Esophagus (tissue), 2 donors: Measurements from ENCODE around the gene EIF4G3. TPM values are rescaled to one million over a fixed set of nuclear protein-coding genes. Genes with fewer than 3 reads are reported as not detected.

Experiments used
- H3K27ac ChIP-seq, 2 donors: one replicate each; pipeline ENCODE4 v1.5.1; 2013; ENCODE audit warnings: low read depth in 2 of 2, mild to moderate bottlenecking in 2 of 2, inconsistent platforms in 1 of 2, low read length in 1 of 2, moderate library complexity in 1 of 2
- H3K27me3 ChIP-seq, 2 donors: one replicate each; pipeline ENCODE4 v1.6.1; 2013; ENCODE audit warnings: low read length in 2 of 2, control low read depth in 1 of 2, mild to moderate bottlenecking in 1 of 2; ENCODE audit not compliant: insufficient read depth in 2 of 2, control insufficient read depth in 1 of 2
- H3K36me3 ChIP-seq, 2 donors: one replicate each; pipeline ENCODE4 v1.6.1; 2013; ENCODE audit warnings: low read length in 1 of 2; ENCODE audit not compliant: control insufficient read depth in 2 of 2, insufficient read depth in 2 of 2
- H3K4me1 ChIP-seq, 2 donors: one replicate each; pipeline ENCODE4 v1.6.1; 2013; ENCODE audit warnings: low read length in 1 of 2; ENCODE audit not compliant: control insufficient read depth in 2 of 2, insufficient read depth in 2 of 2
- H3K4me3 ChIP-seq, 2 donors: one replicate each; pipeline ENCODE4 v1.5.1; 2013; ENCODE audit warnings: low read length in 2 of 2, mild to moderate bottlenecking in 2 of 2, low read depth in 1 of 2, moderate library complexity in 1 of 2
- H3K9me3 ChIP-seq, 2 donors: one replicate each; pipeline ENCODE4 v1.6.1; 2013; ENCODE audit warnings: mild to moderate bottlenecking in 2 of 2, low read depth in 1 of 2, low read length in 1 of 2, moderate library complexity in 1 of 2; ENCODE audit not compliant: control insufficient read depth in 2 of 2, insufficient read depth in 1 of 2
- WGBS, 2 donors: extraction: QIAGEN DNeasy Blood & Tissue Kit; methylation state at CpG; one replicate each; pipeline ENCODE4 v1.1.7; 2013; 5-methylcytosine and 5-hydroxymethylcytosine counted together
- polyA plus RNA-seq, 2 donors: library from polyadenylated mRNA; stranded (reverse); fragments of 200-250 nt; gene quantifications; one replicate each; pipeline ENCODE4 v1.2.3, GENCODE V29; 2013
- donor health status: healthy with polysubstance abuse.
- donor health status: Bipolar disorder and iron deficiency.

The EIF4G3 gene
- polyA plus RNA-seq, 2 donors = 15.7 to 22.3 TPM

DNA sequence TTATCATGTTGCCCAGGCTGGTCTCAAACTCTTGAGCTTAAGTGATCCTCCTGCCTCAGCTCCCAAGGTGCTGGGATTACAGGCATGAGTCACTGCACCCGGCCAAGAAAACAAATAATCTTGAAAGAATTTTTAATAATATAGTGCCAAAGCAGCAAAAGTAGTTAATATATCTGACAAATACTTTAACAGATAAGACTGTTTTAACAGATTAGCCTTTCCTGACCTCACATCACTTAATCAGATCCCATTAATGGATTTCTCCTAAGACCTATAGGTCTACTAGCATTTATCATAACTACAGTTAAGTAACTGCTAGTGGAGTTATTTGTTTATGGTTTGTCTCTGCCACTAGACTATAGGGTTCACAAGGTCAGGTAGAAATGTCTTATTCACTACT is 328.5 kb downstream of the EIF4G3 start:
- Histone ChIP-seq H3K4me1 (no peaks in the 10 kb centered on the region), H3K9me3 (no peaks in the 10 kb centered on the region), H3K4me3 (no peak overlapping the region), H3K27me3 (no peaks in the 10 kb centered on the region), H3K27ac (no peak overlapping the region), H3K36me3 (peaks cover 3 to 7% of the 10 kb centered on the region in 2 donors)
- 44 to 51% methylated on average over 1 of the region's 1 CpG for WGBS, 2 donors

DNA sequence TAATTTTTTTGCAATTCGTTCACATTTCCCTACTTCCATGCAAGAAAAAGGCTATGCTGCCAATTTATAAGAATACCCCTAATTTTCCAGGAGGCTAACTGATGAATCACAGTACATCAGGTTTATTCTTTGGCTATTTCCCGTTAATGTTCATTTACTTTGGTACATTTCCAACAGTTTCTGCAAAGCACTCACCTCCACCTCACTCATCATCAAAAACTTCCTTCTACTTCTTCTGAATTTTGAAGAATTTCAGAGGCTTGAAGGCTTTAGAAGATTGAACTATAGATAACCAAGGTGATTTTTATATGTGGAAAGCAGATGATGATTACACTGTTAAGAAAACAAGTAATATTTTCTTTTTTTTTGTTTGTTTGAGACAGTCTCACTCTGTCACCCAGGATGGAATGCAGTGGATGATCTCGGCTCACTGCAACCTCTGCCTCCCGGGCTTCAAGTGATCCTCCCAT is 329.1 kb downstream of the EIF4G3 start:
- no peaks in the 10 kb centered on the region for H3K4me1 ChIP-seq
- H3K36me3 ChIP-seq = peaks cover 3 to 4% of the 10 kb centered on the region in 2 donors
- no peaks in the 10 kb centered on the region for H3K9me3 ChIP-seq
- H3K27ac ChIP-seq = no peak overlapping the region
- 64 to 70% methylated on average over 4 of the region's 4 CpGs for WGBS, 2 donors
- no peaks in the 10 kb centered on the region for H3K27me3 ChIP-seq
- H3K4me3 ChIP-seq = no peak overlapping the region

DNA sequence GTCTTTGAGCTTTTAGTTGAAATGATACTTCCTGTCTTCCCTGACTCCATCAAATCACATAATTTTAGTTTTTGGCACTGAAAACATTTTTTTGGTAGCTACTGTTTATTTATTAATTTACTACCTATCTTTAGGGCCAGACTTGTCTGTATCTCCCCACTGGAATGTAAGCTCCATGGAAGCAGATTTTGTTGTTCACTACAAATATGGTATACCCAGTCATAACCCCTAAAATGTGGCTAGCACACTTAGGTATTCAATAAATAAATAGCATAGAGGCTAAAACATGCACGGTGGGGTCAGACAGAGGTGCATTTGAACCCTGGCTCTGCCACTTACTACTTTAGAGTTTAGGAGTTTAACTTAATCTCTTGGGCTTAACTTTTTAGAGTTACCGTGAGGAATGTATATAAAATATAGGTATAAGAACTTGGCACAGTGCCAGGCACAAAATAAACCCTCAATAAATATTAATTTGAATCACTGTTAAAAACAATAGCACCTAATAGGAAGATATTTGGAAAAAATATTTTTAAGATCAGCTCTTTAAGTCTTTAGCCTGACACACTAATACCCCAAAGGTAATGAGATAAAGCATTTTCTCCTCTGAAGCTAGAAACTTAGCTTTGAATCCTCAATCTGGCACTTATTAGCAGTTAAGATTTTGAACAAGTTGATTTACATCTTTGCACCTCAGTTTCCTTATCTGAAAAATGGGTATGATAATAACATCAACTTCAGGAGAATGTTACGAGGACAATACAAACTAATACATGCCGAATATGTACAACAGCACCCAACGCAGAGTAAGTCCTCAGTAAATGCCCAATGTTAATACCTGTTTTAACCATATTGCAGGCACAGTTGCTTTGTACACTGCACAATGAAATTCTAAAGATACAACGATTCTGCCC is 330.0 kb downstream of the EIF4G3 start:
- Histone ChIP-seq H3K4me3 (no peak overlapping the region), H3K27me3 (no peaks in the 10 kb centered on the region), H3K9me3 (no peaks in the 10 kb centered on the region), H3K27ac (no peak overlapping the region), H3K4me1 (no peaks in the 10 kb centered on the region), H3K36me3 (peaks cover 3 to 4% of the 10 kb centered on the region in 2 donors)
- WGBS, 2 donors = 87 to 94% methylated on average over 6 of the region's 6 CpGs

DNA sequence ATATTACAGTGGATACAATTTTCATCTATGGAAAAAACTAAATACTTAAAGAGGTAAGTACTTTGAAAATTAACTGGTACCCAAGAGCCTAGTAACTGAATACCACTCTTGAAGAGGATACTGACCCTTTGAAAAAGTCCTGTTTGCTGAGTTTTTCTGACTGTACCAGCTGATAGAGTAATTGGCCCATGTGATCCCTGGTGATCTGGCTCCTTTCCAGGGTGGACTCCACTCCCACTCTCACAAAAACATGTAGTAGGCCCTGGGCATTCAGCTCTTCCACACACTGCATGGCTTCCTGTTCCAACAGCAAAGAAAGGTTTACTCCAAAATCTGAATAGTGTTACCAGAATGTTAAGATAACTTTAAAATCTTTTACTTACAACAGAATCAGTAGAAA is 336.0 kb downstream of the EIF4G3 start:
- Histone ChIP-seq H3K4me1 (no peaks in the 10 kb centered on the region), H3K9me3 (no peaks in the 10 kb centered on the region), H3K27ac (no peak overlapping the region), H3K4me3 (no peak overlapping the region), H3K27me3 (no peaks in the 10 kb centered on the region), H3K36me3 (peaks cover 2 to 6% of the 10 kb centered on the region in 2 donors)

DNA sequence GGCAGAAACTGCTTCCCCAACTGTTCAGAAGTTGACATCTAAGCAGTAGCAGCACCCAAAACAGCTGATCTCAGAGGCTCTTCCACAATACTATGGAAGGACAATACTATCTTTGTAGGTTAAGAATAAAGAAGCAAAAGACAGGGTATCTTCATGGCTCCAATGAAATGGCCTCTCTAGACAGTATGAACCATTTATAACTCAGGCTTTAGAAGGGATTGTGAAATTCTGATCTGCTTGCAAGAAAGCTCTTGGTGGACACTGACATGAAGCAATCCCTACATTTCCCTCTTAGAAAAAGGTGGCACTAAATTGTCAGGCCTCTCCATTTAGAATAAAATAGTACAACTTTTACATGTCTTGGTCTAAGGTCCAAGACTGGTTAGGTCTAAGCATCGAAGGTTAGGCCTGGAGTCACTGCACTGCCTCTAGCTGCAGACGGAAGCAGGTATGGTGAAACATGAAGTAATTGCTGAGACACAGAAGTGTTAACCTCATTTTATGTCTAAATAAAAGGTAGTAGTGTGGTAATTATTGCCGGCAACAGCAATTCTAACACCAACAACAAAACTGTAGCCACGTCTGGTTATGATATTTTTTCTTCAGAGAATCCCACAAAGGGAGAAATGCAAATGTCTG is 339.0 kb downstream of the EIF4G3 start:
- H3K36me3 ChIP-seq = peaks cover 2% of the 10 kb centered on the region in 2 donors
- H3K4me1 ChIP-seq = no peaks in the 10 kb centered on the region
- WGBS, 2 donors = 93 to 98% methylated on average over 4 of the region's 4 CpGs
- no peak overlapping the region for H3K27ac ChIP-seq
- no peaks in the 10 kb centered on the region for H3K9me3 ChIP-seq
- no peak overlapping the region for H3K4me3 ChIP-seq
- no peaks in the 10 kb centered on the region for H3K27me3 ChIP-seq

DNA sequence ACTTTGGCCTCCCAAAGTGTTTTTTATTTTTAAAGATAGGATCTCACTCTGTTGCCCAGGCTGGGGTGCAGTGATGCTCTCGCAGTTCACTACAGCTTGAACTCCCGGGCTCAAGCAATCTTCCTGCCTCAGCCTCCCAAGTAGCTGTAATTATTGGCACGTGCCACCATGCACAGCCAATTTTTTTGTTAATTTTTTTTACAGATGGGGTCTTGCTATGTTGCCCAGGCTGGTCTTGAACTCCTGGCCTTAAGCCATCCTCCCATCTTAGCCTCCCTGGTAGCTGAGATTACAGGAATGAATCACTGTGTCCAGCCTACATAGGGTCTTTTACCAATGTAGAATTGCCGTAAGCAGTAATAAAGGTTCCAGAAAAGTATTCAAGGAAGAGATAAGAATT is 340.5 kb downstream of the EIF4G3 start:
- Histone ChIP-seq H3K4me1 (no peaks in the 10 kb centered on the region), H3K4me3 (no peak overlapping the region), H3K27ac (no peak overlapping the region), H3K36me3 (peaks cover 2% of the 10 kb centered on the region in 2 donors), H3K27me3 (no peaks in the 10 kb centered on the region), H3K9me3 (no peaks in the 10 kb centered on the region)
- WGBS, 2 donors = 96 to 99% methylated on average over 4 of the region's 4 CpGs

DNA sequence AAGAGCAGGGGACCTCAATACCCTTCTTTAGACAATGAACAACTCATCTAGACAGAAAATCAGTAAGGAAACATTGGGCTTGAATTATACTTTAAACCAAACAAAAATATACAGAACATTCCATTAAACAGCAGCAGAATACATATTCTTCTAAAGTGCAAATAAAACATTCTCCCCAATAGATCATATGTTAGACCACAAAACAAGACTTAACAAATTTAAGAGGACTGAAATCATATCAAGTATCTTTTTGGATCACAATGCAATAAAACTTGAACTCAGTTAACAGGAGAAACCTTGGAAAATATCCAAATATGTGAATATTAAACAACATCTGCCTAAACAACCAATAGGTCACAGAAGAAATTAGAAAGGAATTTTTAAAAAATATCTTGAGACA is 341.9 kb downstream of the EIF4G3 start:
- H3K27me3 ChIP-seq = no peaks in the 10 kb centered on the region
- no peaks in the 10 kb centered on the region for H3K4me1 ChIP-seq
- H3K27ac ChIP-seq = no peak overlapping the region
- H3K4me3 ChIP-seq = no peak overlapping the region
- H3K9me3 ChIP-seq = no peaks in the 10 kb centered on the region
- H3K36me3 ChIP-seq = peaks cover 0 to 2% of the 10 kb centered on the region in 2 donors

DNA sequence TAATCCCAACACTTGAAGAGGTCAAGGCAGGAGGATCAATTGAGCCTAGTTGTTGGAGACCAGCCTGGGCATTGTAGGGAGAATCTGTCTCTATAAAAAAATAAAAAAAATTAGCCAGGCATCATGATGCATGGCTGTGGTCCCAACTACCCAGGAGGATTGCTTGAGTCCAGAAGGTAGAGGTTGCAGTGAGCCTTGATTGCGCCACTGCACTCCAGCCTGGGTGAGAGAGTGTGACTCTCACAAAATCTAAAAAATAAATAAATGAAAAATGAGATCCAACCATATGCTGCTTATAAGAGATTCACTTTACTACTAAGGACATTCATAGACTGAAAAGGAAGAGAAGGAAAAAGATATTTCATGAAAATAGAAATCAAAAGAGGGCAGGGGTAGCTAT is 342.5 kb downstream of the EIF4G3 start:
- no peaks in the 10 kb centered on the region for H3K4me1 ChIP-seq
- H3K36me3 ChIP-seq = no peaks in the 10 kb centered on the region
- H3K27ac ChIP-seq = no peak overlapping the region
- no peaks in the 10 kb centered on the region for H3K27me3 ChIP-seq
- no peak overlapping the region for H3K4me3 ChIP-seq
- 100% methylated on average over 1 of the region's 1 CpG for WGBS, 2 donors
- no peaks in the 10 kb centered on the region for H3K9me3 ChIP-seq

DNA sequence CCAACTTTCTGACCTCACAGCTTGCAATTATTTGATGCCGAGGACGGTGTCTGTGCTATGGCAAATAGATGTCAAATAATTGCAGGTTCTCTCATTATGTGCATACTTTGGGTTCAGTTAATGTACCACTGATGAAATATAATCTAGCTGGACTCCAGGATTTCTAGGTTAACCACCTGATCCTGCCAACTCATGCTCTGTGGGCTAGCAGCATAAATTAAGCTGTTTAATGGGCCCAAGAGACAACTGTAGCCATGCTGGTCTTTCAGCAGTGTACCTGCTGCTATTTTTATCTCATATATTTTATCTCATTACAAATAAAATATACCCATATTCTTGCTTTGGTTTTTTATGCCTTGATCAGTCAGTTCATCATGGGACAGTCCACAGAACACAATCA is 346.3 kb downstream of the EIF4G3 start:
- Histone ChIP-seq H3K27ac (no peak overlapping the region), H3K36me3 (peaks cover 0 to 2% of the 10 kb centered on the region in 2 donors), H3K27me3 (no peaks in the 10 kb centered on the region), H3K9me3 (no peaks in the 10 kb centered on the region), H3K4me1 (no peaks in the 10 kb centered on the region), H3K4me3 (no peak overlapping the region)
- 95 to 97% methylated on average over 2 of the region's 2 CpGs for WGBS, 2 donors
